Gastroesophageal sphincter (tissue), 3 donors: Measurements from ENCODE around the gene SPESP1.

Experiments
- EP300 ChIP-seq: sonication (generic); formaldehyde crosslinking; IDR thresholded peaks from one replicate; pipeline ENCODE4 v1.6.1; 2017; ENCODE audit warnings: antibody characterized with exemption, mild to moderate bottlenecking
- POLR2A ChIP-seq, 2 donors: fragments of 450-650 bp; IDR thresholded peaks; one replicate each; pipeline ENCODE4 v1.6.1; 2017; ENCODE audit warnings: antibody characterized with exemption in 2 of 2, mild to moderate bottlenecking in 2 of 2, moderate library complexity in 1 of 2
- POLR2AphosphoS5 ChIP-seq: sonication (generic); formaldehyde crosslinking; IDR thresholded peaks from one replicate; pipeline ENCODE4 v1.6.1; 2017; ENCODE audit warnings: antibody characterized with exemption
- TF ChIP-seq, protein P1 (sequence below), 4 experiments: fragments of 200-600 bp in 2 of 4; fragments of 450-650 bp in 2 of 4; sonication (generic) in 1 of 4; IDR thresholded peaks; one replicate each; pipeline ENCODE4 v1.5.1; 2017 to 2019; ENCODE audit warnings: antibody characterized with exemption in 4 of 4, mild to moderate bottlenecking in 2 of 4, moderate library complexity in 2 of 4

DNA sequence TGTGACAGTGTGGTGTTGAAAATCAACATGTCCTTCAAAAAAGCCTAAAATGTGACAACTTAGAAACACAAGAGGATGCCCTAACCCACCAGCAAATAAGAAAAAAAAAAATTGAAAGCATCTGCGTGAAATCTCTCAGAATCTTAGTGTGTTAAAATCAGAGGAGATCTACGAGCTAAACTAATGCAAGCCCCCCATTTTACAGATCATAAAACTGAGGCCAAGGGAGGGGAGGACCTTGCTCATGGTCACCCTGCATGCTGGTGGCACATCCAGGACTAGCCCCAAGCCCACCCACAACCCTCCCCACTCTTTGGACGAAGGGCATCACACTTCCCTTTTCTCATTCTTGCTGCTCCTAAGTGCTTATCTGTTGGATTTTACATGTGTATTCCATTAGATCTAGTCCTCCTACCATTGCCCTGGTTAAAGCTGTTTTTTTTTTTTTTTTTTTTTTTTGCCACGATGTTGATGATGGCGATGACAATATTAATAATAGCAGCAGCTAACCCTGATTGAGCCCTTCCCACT lies 55.1 kb downstream of the SPESP1 start:
- TF ChIP-seq POLR2AphosphoS5 (no peak), EP300 (no peak), POLR2A (IDR thresholded peaks at IDR 0.05) (no peak)
- TF ChIP-seq, protein P1, sequence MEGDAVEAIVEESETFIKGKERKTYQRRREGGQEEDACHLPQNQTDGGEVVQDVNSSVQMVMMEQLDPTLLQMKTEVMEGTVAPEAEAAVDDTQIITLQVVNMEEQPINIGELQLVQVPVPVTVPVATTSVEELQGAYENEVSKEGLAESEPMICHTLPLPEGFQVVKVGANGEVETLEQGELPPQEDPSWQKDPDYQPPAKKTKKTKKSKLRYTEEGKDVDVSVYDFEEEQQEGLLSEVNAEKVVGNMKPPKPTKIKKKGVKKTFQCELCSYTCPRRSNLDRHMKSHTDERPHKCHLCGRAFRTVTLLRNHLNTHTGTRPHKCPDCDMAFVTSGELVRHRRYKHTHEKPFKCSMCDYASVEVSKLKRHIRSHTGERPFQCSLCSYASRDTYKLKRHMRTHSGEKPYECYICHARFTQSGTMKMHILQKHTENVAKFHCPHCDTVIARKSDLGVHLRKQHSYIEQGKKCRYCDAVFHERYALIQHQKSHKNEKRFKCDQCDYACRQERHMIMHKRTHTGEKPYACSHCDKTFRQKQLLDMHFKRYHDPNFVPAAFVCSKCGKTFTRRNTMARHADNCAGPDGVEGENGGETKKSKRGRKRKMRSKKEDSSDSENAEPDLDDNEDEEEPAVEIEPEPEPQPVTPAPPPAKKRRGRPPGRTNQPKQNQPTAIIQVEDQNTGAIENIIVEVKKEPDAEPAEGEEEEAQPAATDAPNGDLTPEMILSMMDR (IDR thresholded peaks at IDR 0.05): no peak
